HG03575 (cell line): ENCODE measurements around the gene SH3BP4.

Experiments used
- ATAC-seq: cut with Tn5 transposase; IDR thresholded peaks from one replicate; pipeline ENCODE4 v1.9.1; 2021; ENCODE audit not compliant: unreplicated experiment, insufficient number of reproducible peaks, low FRiP score; ENCODE audit errors: extremely low read depth

The SH3BP4 gene

DNA sequence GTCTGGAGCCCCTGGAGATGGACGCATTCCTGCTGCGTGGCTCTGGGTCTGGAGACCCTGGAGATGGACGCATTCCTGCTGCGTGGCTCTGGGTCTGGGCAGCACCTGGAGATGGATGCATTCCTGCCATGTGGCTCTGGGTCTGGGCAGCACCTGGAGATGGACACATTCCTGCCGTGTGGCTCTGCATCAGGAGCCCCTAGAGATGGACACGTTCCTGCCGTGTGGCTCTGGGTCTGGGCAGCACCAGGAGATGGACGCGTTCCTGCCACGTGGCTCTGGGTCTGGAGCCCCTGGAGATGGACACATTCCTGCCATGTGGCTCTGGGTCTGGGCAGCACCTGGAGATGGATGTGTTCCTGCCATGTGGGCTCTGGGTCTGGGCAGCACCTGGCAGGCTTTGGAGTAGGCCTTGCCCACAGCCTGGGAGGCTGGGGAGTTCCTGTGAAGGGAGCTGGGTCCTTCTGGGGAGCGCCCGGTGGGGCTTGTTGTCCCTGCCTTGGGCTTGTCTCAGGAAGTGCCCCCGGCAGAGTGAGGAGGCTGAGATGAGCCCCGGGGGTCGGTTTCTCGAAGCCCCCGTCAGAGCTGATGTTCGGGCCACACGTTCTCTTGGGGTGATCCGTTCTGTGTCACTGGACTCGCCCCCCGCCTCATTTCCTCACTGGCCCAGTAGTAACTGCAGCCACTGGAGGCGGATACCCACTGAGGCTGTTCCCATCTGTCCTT lies 41.0 kb downstream of the SH3BP4 start:
- ATAC-seq, result no peak

- ATAC-seq, result no peak
Measured at GRCh38 chr2:234993541-234993981, 41.7 kb downstream of the SH3BP4 start.

DNA sequence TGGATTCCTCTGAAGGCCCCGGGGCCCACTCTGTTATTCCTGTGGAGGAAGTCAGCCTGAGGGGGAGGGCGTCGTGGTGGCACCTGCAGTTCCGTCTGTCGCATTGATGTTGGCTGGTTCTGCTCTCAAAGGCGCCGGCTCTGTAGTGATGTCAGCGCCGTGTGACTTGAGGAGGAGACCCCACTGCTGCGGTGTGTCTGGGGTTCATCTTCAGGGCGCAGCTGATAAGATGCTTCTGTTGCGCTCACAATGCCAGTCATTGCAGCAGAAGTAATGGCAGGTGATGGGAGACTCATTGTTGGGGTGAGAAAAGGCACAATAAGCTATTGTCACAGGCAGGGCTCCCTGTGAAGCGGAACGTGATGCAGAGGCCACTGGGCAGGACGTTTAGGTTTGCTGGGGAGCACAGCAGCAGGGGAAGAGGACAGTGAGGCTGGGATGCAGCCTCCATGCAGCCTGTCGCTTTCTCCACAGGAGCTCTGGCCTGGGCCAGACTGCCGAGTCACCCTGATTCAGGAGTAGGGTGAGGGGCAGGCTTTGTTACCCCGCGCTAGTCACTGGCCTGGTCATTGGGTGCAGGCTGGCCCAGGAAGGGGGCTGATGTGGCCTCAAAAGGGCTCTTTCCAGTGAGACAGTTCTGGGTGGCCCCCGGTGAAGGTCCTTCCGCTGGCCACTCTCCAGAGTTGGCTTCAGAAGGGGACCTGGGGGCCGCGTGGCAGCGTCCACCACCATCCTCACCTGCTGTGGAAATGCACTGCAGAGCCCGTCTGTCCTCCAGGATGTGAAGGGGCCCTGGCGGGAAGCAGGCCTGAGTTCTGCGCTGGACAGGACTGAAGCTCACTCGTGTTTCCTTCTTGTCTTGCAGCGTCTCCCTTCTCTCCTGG lies 42.9 kb downstream of the SH3BP4 start:
- ATAC-seq, result no peak

DNA sequence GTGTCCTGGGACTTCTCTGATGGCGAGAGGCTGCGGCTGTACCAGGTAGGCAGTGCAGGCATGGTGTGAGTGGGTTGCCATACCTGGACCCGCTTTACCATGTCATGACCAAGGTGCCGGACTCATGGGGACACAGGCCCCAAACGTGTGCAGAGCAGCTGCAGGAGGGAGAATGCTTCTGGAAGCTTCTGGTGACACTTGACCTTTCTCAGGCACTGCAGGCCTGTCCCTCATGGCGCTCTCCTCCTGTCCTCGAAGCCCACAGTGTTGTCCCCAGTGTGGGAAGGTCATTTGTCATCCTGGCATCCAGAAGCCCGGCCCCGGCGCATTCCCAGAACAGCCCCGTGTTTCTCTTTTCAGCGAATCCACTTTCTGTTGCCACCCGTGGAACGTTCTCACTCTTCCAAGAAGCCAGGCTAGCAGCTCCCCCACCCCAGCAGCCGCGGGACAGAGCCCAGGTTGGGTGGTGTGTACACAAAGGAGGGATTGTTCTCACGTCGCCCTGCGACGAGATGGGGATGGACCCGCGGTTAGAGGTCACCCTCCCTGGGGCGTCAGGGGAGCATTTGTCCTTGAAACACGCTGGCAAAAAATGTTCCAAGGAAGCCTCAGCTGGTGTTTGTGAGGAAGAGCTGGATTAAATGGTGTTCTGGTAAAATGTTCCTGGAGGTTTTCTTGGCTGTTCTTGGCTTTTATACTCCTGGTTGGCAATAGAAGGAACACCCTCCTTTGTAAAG lies 43.7 kb downstream of the SH3BP4 start:
- ATAC-seq, result no peak

DNA sequence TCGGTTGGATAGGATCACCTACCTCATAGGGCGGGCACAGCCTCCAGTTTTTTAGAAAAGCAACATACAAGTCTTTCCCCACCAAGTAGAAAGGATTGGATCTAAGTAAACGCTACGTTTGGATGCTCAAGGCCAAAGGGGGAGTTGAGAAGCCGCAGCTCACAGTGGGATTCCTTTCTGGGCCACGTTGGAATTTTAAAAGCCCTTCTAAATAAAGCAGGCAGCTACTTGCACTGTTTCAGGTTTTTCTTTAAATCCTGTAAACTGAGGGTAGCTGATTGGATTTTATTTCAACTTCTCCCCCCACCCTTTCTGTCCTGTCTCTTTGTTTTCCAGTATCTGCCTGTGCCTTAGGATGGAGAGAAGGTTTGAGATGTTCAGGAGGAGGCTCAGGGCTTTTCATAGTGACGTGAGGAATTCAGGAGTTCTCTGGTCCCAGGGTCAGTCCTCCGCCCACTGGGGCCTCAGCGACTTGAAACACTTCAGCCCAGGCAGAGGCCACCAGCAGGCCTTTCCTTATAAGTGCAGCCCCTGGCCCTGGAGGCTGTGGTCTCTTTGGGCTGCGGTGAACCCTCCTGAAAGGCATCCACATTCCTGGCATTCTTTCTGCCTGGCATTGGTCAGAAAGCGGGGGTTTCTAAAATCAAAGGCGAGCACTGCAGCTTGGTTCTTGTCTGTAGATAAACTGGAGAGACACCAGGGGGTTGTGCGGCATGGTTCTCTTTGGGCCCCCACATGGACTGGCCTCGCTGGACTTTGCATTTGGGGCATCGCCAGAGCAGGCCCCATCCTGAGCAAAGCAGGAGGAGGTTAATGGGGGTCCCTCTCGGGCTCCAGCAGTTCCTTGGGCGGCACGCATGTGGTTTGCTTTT lies 44.5 kb downstream of the SH3BP4 start:
- ATAC-seq, result no peak

- no peak for ATAC-seq
Measured at GRCh38 chr2:234996941-234997270, 45.1 kb downstream of the SH3BP4 start.

DNA sequence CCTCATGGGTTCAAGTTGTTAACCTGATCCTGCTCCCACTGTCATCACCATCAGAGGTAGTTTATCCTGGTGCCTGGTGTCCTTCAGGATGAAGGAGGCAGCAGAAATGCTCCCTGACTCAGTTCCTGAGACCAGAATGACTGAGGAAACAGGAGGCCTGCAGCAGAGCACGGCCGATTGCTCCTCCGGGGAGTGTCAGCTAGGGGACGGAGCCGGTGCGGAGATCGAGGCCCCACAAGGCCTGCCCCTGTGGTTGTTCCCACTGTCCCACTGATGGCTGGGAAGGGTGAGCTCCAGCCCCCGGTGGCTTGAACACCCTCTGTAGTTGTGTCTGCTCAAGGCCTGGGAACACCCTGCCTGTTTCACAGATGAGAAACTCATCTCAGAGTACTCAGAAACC lies 45.6 kb downstream of the SH3BP4 start:
- no peak for ATAC-seq

GRCh38 chr2:234998404-234999211 lies 46.8 kb downstream of the SH3BP4 start:
- ATAC-seq, result no peak

- ATAC-seq, result no peak
Measured at GRCh38 chr2:234999740-235000425, 48.1 kb downstream of the SH3BP4 start.

GRCh38 chr2:235000426-235001236 lies 48.8 kb downstream of the SH3BP4 start:
- no peak for ATAC-seq

DNA sequence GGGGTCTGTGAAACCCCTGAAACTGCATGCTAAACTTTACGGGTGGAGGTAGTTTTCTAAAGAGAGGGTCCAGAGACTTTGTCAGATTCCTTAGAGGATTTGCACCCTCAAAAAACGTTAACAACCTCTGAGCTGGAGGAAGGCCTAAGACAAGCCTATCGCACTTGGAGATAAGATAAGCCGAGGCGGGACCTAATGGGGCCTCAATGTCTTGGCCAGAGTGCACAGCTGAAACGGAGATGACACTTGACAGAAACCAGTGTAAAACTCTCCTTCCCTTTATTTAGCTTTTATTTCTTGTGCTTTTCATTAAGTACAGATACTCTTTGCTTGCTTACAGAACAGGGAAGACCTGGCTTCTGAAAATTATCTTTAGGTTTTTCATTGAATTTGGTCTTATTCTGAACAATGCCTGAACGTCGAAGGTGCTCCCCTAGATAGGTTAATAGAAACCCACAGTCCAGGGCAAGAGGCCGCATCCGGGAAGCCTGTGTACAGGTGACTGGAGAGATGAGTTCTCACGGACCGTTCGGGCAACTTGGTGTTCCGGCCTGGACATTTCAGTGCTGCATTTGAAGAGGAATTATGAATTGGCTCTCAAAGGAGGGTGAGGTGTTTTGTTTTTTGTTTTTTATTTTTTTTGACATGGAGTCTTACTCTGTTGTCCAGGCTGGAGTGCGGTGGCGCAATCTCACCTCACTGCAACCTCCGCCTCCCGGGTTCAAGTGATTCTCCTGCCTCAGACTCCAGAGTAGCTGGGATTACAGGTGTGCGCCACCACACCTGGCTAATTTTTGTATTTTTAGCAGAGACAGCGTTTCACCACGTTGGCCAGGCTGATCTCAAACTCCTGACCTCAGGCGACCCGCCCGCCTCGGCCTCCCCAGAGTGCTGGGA lies 49.7 kb downstream of the SH3BP4 start:
- no peak for ATAC-seq

DNA sequence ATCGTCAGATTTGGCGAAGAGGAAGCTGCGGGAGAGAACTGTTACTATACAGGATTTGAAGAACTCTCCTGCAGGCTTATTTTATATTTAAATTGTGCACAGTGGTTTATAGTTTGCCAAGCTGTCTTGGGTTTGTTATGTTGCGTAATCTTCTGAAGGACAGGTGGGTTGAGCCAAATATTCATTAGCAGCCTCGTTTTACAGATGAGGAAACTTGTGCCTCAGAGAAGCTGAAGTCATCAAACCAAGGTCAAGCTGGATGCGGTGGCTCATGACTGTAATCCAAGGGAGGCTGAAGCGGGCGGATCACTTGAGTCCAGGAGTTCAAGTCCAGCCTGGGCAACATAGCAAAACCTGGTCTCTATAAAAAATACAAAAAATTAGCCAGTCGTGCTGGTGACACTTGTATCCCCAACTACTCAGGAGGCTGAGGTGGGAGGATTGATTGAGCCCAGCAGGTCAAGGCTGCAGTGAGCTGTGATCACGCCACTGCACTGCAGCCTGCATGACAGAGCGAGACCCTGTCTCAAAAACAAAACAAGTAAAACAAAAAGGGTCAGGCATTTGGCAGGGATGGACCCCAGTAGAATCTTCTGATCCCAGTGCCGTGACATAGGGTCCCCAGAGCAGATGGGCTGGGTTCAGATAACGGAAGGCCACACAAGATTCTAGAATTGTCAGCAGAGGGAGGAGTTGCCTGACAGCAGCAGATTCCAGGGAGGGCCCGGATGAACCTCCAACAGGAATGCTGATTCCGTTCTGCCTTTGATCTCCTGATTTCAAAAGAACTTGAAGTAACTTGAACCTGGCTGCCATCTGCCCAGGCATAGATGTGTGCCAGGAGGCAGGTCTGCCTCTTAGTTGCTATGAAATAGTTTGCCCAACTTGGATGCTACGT lies 50.6 kb downstream of the SH3BP4 start:
- no peak for ATAC-seq

DNA sequence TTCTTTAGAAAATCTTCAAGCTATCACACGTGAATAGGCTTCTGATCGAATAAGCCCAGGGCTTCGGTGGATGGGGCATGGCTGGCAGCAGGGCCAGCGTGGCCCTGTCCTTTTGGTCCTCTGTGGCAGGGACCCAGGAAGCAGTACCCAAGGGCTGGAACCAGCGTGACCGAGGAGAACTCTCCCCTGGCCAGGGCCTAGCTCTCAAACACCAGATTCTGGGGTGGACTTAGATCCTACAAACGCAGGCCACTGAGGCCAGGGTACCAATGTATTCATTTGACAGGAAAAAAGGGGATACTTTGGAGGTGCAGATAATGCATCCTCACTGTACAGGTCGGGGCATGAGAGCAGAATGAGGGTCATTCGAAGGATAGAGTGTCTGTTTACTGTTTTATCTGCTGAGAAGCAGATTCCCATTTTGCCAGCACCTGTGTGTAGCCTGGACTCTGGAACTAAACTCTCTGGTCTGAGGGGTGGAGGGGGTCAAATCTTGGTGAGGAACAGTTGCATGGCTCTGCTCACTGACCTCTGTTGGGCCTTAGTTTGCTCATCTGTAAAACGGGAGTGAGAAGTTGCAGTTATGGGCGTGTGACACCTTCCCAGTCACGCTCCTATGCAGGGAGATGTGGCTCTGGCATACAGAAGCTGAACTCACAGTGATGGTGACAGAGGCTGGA lies 51.4 kb downstream of the SH3BP4 start:
- ATAC-seq, result no peak

- no peak for ATAC-seq
Measured at GRCh38 chr2:235004329-235004903, 52.6 kb downstream of the SH3BP4 start.
